Islet precursor cell (in vitro differentiated cells): ENCODE results near the gene UFM1.
A peak's percentile ranks its signal among the peaks of the same experiment; 100 is the strongest.
"Not testable (repeated sequence)": the region's sequence is repeated elsewhere in the genome, so short reads cannot be mapped to it uniquely, and the experiment has no call there.

Experiments used
- DNase-seq: peaks from one replicate; pipeline ENCODE4 v3.0.0-alpha.2; 2018

Gene UFM1

GRCh38 chr13:38349390-38350113 lies at the start of gene UFM1:
UFM1 (plus strand) TSS chr13:38349851; CDS start chr13:38349920, 69 bp downstream.
- DNase-seq: peak; percentile 96

- no peak for DNase-seq
Measured at GRCh38 chr13:38301236-38301635, 48.4 kb upstream of the UFM1 start.

GRCh38 chr13:38303816-38304320 lies 45.8 kb upstream of the UFM1 start:
- DNase-seq: no peak

GRCh38 chr13:38308736-38309135 lies 40.9 kb upstream of the UFM1 start:
- DNase-seq: no peak

- no peak for DNase-seq
Measured at GRCh38 chr13:38309397-38309796, 40.3 kb upstream of the UFM1 start.

GRCh38 chr13:38311175-38311574 lies 38.5 kb upstream of the UFM1 start:
- not testable (repeated sequence) for DNase-seq

GRCh38 chr13:38316129-38316528 lies 33.5 kb upstream of the UFM1 start:
- no peak for DNase-seq

GRCh38 chr13:38321654-38322053 lies 28.0 kb upstream of the UFM1 start:
- DNase-seq: no peak

- no peak for DNase-seq
Measured at GRCh38 chr13:38325426-38325825, 24.2 kb upstream of the UFM1 start.

- DNase-seq: no peak
Measured at GRCh38 chr13:38328699-38329098, 21.0 kb upstream of the UFM1 start.

GRCh38 chr13:38334845-38335244 lies 14.8 kb upstream of the UFM1 start:
- no peak for DNase-seq

GRCh38 chr13:38338089-38338488 lies 11.6 kb upstream of the UFM1 start:
- peak; percentile 53 for DNase-seq

- no peak for DNase-seq
Measured at GRCh38 chr13:38340624-38341023, 9.0 kb upstream of the UFM1 start.

- no peak for DNase-seq
Measured at GRCh38 chr13:38341149-38341692, 8.4 kb upstream of the UFM1 start.

- no peak for DNase-seq
Measured at GRCh38 chr13:38346764-38347163, 2.9 kb upstream of the UFM1 start.

- peak; percentile 42 for DNase-seq
Measured at GRCh38 chr13:38348861-38349389, 726 bp upstream of the UFM1 start.

- DNase-seq: peak; percentile 82
Measured at GRCh38 chr13:38350114-38350617, 515 bp downstream of the UFM1 start.

GRCh38 chr13:38355595-38356119 lies 6.0 kb downstream of the UFM1 start:
- no peak for DNase-seq

- DNase-seq: no peak
Measured at GRCh38 chr13:38358684-38359083, 9.0 kb downstream of the UFM1 start.

GRCh38 chr13:38361542-38362262 lies 12.1 kb downstream of the UFM1 start:
- DNase-seq: no peak

GRCh38 chr13:38363219-38363618 lies 13.6 kb downstream of the UFM1 start:
- no peak for DNase-seq

GRCh38 chr13:38363746-38364145 lies 14.1 kb downstream of the UFM1 start:
- DNase-seq: not testable (repeated sequence)

- DNase-seq: no peak
Measured at GRCh38 chr13:38365661-38366060, 16.0 kb downstream of the UFM1 start.
